Suprapubic skin (tissue), 3 donors: ENCODE results near the gene SPATA6L.

Experiments used
- CTCF ChIP-seq, 2 donors: fragments of 200-600 bp in 1 of 2; fragments of 450-650 bp in 1 of 2; sonication (generic) in 1 of 2; IDR thresholded peaks; one replicate each; pipeline ENCODE4 v1.5.1; 2016 to 2019; ENCODE audit warnings: antibody characterized with exemption in 2 of 2, mild to moderate bottlenecking in 1 of 2, moderate library complexity in 1 of 2
- POLR2A ChIP-seq, 2 donors: fragments of 450-650 bp; IDR thresholded peaks; one replicate each; pipeline ENCODE4 v1.6.1; 2017; ENCODE audit warnings: antibody characterized with exemption in 2 of 2, mild to moderate bottlenecking in 2 of 2, moderate library complexity in 2 of 2

- TF ChIP-seq CTCF (IDR thresholded peaks at IDR 0.05) (no peak), POLR2A (IDR thresholded peaks at IDR 0.05) (no peak)
Measured at GRCh38 chr9:4686584-4686983, 20.3 kb upstream of the SPATA6L start.
